NT2/D1 (cell line): Measurements from ENCODE around the gene SPSB2.

Experiments
- SUZ12 ChIP-seq: IDR thresholded peaks from 2 replicates; pipeline ENCODE4 v1.6.1; 2011; ENCODE audit not compliant: insufficient read length, insufficient read depth; ENCODE audit errors: extremely low read depth
- YY1 ChIP-seq: IDR thresholded peaks from 2 replicates; pipeline ENCODE4 v1.6.1; 2011; ENCODE audit not compliant: insufficient read length, insufficient read depth
- ZNF274 ChIP-seq: IDR thresholded peaks from 2 replicates; pipeline ENCODE4 v1.6.1; 2011; ENCODE audit warnings: mild to moderate bottlenecking, low read depth, low read length

GRCh38 chr12:6858799-6859198, 14.3 kb downstream of the SPSB2 start:
- TF ChIP-seq SUZ12 (no peak), ZNF274 (no peak), YY1 (no peak)
